ENCODE measurements around the gene MYOM1.

MYOM1 gene

GRCh38 chr18:3110034-3110752 lies 109.6 kb downstream of the MYOM1 start:
- H3K4me3 ChIP-seq (ENCODE audit: low read length), result no peak overlapping the region
- TF ChIP-seq, protein P1, sequence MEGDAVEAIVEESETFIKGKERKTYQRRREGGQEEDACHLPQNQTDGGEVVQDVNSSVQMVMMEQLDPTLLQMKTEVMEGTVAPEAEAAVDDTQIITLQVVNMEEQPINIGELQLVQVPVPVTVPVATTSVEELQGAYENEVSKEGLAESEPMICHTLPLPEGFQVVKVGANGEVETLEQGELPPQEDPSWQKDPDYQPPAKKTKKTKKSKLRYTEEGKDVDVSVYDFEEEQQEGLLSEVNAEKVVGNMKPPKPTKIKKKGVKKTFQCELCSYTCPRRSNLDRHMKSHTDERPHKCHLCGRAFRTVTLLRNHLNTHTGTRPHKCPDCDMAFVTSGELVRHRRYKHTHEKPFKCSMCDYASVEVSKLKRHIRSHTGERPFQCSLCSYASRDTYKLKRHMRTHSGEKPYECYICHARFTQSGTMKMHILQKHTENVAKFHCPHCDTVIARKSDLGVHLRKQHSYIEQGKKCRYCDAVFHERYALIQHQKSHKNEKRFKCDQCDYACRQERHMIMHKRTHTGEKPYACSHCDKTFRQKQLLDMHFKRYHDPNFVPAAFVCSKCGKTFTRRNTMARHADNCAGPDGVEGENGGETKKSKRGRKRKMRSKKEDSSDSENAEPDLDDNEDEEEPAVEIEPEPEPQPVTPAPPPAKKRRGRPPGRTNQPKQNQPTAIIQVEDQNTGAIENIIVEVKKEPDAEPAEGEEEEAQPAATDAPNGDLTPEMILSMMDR (conservative IDR thresholded peaks at IDR 0.05; ENCODE audit: low read depth, low read length), result no peak
- no peak for DNase-seq (ENCODE audit: low read depth)

GRCh38 chr18:3107740-3108151 lies 112.0 kb downstream of the MYOM1 start:
- H3K4me3 ChIP-seq (ENCODE audit: low read length), result no peak overlapping the region
- TF ChIP-seq, protein P1 (conservative IDR thresholded peaks at IDR 0.05; ENCODE audit: low read depth, low read length), result no peak
- DNase-seq (ENCODE audit: low read depth), result no peak

- TF ChIP-seq, protein P1 (conservative IDR thresholded peaks at IDR 0.05; ENCODE audit: low read depth, low read length), result no peak
- no peak for DNase-seq (ENCODE audit: low read depth)
- H3K4me3 ChIP-seq (ENCODE audit: low read length), result no peak overlapping the region
Observed at GRCh38 chr18:3104190-3105054, 115.3 kb downstream of the MYOM1 start.

- no peak for DNase-seq (ENCODE audit: low read depth)
- TF ChIP-seq, protein P1 (conservative IDR thresholded peaks at IDR 0.05; ENCODE audit: low read depth, low read length), result no peak
Observed at GRCh38 chr18:3103576-3103975, 116.2 kb downstream of the MYOM1 start.

GRCh38 chr18:3102983-3103382 lies 116.8 kb downstream of the MYOM1 start:
- H3K4me3 ChIP-seq (ENCODE audit: low read length), result no peak overlapping the region
- TF ChIP-seq, protein P1 (conservative IDR thresholded peaks at IDR 0.05; ENCODE audit: low read depth, low read length), result no peak
- DNase-seq (ENCODE audit: low read depth), result no peak

More at GRCh38 chr18:3103576-3103975, 116.2 kb downstream of the MYOM1 start:
- no peak overlapping the region for H3K4me3 ChIP-seq (ENCODE audit: low read length)

DNA sequence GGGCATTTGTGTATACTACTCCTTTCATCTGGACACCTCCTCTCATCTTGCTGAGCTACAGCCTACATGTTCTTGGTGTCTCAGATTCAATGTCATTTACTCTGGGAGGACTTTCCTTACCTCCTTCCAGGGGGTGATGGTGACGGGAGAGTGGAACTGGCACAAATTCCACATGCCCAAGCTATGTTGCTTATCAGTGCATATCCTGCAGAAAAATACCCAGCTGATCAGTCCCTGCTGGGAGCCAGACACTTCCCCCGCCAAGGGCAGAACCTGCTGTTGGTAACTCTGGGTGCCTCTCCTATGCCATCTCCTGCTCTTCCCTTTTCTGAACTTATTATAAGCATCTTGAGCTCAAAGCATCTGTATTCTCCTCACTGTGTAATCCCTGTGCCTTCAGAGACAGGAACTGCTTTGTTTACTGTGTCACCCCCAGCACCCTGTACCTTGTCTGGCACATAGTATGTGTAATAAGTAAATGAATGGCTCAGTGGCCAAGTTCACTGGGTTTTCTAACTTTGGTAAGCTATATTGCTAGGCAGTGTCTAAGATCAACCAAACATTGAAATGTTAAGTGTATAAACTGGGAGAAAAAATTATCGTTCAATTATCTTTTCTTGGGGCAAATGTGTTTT lies 119.2 kb downstream of the MYOM1 start:
- no peak overlapping the region for H3K4me3 ChIP-seq (ENCODE audit: low read length)
- TF ChIP-seq, protein P1 (conservative IDR thresholded peaks at IDR 0.05; ENCODE audit: low read depth, low read length), result no peak
- DNase-seq (ENCODE audit: low read depth), result no peak

Measured in retinal pigment epithelial cell (primary cell).